Thyroid gland (tissue), 4 donors: Measurements from ENCODE around the gene ECT2L.

Experiments
- CTCF ChIP-seq, 6 experiments: fragments of 200-600 bp in 3 of 6; fragments of 450-650 bp in 3 of 6; sonication (generic) in 3 of 6; IDR thresholded peaks; one replicate each; pipeline ENCODE4 v1.5.1; 2016 to 2019; ENCODE audit warnings: antibody characterized with exemption in 6 of 6, mild to moderate bottlenecking in 2 of 6, inconsistent platforms in 1 of 6, moderate library complexity in 1 of 6
- POLR2A ChIP-seq, 2 donors: fragments of 450-650 bp; IDR thresholded peaks; one replicate each; pipeline ENCODE4 v1.6.1; 2017; ENCODE audit warnings: antibody characterized with exemption in 2 of 2, mild to moderate bottlenecking in 2 of 2, moderate library complexity in 1 of 2

GRCh38 chr6:138803331-138803730 is 7.4 kb downstream of the ECT2L start:
- TF ChIP-seq CTCF (IDR thresholded peaks at IDR 0.05): no peak
- no peak for TF ChIP-seq POLR2A (IDR thresholded peaks at IDR 0.05)
